CD4-positive, alpha-beta T cell treated with Interleukin-15 for 1 hour (primary cell): ENCODE measurements around the gene ARL10.
A peak's percentile ranks its signal among the peaks of the same experiment; 100 is the strongest.

Experiments used
- DNase-seq: peaks from one replicate; pipeline ENCODE4 v3.0.0-alpha.2; 2020

The ARL10 gene

DNA sequence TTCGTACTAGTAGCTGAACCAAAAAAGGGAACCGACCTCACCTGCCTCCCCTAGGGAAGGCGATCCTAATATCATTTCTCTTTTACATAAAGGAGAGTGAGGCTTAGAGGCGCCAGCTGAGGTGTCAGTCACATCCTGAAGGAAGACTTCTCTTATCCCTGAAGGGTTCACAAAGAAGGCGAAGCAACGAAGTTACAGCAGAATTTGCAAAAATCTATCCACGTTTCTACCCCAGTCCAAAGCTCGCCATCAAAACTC, 3.1 kb upstream of the ARL10 start:
- DNase-seq = no peak

DNA sequence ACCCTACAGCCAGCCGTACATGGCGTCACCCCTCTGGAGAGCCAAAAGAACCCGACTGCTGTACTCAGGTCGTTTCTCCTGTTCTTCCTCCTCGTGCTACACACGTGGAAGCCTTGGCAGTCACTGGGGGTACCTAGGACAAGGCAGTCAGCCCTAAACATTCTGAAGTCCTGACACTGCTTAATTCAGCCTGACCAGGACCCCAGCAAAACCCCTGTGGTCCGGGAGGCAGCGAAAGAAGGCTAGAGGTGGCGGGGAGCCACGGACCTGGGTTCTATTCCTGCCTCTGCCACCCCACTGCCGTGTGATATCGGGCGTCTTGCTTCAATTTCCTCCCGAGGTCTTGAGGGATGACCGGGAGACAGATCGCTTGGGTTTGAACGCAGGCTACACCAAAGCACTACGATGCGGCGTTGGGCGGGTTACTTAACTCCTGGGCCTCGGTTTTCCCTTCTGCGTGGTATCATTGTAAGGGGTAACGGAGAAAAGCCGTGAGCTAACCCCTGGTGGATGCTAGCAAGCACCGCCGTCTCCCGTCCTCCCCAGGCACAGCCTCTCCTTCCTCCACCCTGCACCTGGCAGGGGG, 429 bp upstream of the ARL10 start:
- DNase-seq = no peak

DNA sequence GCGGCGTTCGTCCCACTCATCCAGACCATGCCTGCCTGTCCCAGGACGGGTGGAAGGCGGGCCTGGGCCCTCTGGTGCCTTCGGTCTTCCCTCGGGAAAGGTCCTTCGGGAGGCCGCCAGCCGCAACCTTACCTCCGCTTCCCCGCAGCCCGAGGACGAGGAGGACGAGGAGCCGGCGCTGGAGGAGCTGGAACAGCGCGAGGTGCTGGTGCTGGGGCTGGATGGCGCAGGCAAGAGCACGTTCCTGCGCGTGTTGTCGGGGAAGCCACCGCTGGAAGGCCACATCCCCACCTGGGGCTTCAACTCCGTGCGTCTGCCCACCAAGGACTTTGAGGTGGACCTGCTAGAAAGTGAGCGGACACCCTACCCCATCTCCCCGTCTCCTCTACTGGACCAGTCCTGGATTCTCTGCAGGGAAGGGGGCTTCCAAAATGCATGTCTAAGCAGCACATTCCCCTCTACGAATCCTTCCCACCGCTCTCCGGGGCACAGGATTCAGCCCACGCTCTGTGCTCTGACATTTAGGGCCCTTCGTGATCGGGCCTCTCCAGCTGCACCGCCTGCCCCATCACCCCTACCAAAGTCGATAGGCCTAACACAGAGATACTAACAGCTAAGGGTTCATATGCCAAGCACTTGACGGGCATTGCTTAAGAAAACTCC, 1.1 kb downstream of the ARL10 start:
- DNase-seq = no peak

DNA sequence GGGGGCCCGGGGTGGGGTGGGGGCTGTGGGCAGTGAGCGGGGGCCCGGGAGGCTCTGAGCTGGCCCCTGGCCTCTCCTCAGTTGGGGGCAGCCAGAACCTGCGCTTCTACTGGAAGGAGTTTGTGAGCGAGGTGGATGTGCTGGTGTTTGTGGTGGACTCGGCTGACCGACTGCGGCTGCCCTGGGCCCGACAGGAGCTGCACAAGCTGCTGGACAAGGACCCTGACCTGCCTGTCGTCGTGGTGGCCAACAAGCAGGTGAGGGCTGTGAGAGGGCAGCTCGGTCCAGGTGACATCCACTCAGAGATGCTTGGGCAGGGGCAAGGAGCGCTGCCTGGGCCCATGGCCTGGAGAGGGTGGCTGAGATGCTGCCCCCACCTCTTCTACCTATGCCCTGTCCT, 3.4 kb downstream of the ARL10 start:
- no peak for DNase-seq

DNA sequence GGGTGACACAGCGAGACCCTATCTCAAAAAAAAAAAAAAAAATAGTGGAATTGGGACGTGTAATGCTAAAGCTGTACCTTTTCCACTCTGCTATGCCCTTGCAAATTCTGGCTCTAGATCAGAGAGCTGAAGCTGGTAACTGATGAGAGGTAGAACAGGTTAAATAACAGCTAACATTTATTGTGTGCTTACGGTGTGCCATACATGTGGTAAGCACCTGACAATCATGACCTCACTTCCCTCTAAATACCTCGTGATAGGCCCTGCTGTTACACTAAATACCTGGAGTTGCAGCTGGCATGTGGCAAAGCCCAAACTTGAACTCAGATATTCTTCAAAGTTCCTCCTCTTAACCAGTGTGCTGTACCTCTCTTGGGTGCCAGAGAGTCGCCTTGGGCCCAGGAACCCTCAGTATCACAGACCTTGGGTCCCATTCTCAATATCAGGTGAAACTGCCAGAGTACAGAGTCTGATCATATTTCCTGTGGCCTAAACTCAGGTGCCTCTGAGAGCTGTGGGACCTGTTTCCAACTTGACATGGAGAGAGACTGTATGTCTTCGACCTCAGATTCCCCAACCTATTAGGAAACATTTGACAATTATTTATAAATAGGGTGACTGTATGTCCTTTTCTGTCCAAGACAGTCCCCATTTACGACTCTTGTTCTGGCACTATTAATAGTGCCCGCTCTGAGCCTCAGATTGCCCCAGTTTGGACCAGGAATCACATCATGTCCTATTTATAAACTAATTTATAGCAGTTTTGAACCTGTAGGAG, 4.8 kb downstream of the ARL10 start:
- DNase-seq = no peak

DNA sequence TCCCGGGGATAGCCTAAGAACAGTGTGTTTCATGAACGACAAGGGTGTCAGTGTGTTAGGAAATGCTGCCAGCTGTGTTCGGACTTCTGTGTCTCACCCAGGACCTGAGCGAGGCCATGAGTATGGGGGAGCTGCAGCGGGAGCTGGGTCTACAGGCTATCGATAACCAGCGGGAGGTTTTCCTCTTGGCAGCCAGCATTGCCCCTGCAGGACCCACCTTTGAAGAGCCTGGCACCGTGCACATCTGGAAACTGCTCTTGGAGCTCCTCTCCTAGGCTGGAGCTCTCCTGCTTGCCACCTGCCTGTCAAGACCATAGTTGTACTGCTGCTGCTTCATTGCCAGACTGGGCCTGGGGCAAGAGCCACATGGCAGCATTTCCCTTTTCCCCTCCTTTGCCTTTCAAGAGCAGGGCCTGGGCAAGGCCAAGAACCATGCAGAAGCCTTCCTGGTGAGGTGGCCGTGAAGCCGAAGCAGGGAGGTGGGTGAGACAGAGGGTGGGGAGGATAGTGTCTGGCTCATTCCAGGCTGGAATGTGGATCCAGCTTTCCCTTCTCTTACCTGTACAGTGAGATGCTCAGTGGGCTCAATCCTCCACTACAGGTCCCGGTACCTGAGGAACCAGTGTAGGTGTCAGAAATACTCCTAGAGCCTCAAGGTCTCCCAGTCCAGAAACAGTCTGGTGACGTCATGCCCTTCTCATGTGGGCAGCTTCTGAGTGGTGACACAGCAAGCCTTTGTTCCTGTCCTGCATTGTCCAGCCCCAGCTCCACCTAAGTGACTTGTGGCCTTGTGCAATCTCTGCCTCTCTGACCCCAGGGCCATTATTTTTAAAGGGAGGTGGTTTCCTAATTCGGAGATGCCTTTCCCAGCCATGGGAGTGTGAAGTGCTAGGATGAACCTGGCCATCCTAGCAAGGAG, 6.6 kb downstream of the ARL10 start:
- DNase-seq = peak; percentile 38

DNA sequence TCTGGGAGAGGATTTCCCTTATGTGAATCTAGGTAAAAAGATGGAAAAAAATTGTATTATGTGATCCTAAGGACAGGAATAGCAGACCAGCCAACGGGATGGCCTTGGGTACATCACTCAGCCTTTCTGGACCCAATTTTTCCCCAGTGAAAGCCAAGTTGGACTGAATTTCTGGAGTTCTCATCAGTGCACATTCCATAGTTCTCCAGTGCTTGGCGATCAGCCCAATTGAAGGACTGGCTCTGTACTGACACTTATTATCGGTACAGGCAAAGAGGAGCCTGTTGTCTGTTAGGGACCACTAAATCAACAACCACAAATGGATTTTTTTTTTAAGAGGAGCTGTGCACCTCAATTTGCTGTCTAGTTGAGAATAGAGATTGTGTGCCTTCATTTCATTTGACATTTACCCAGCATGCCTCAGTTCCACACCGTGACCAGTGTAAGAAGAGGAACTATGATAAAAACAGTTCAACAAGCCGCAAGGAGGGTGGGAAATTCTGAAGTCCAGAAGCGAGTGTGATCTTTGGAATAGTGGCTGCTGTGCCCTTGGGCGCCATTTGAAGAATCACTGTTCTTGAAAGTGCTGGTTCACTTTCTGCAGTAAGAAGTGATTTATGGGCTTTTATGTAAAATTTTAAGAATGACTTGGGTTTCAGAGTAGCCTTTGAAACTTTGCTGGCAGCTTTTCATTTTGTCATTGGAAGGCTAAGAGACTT, 8.0 kb downstream of the ARL10 start:
- DNase-seq = no peak

DNA sequence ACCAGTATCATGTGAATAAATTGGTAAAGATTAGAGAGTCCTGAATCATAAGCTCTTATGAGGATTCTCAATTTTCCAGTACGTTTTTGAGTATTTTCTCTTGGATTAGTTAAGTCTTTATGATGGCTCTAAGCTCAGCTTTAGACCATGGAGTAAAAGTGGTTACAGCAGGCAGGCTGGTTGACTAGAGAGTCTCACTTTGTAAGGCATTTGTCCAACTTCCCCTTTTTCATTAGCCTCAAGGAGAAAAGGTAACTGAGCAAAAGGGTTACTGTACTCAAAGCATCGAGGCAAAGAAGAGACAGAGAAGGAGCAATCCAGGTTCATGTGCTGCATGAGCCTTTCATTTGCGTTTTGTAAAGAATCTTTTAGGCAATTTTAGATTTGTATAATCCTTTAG, 14.6 kb downstream of the ARL10 start:
- no peak for DNase-seq

DNA sequence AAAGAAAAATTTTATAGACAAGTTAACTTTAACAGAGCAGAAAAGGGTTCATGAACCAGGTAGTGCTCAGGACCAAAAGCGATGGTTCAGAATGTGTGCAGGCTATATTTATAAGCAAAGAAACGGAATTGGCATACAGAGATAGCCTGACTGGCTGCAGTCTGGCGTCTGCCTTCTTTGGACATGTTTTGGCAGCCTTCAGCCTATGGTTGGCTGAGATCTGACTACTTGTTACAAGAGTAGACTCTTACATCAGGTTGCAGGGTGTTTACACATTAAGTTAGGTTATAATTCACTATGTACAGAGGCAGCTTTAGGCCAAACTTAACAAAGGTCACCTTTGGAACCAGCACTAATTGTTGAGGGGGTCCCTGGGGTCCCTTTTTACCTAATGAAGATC, 16.1 kb downstream of the ARL10 start:
- DNase-seq = no peak

DNA sequence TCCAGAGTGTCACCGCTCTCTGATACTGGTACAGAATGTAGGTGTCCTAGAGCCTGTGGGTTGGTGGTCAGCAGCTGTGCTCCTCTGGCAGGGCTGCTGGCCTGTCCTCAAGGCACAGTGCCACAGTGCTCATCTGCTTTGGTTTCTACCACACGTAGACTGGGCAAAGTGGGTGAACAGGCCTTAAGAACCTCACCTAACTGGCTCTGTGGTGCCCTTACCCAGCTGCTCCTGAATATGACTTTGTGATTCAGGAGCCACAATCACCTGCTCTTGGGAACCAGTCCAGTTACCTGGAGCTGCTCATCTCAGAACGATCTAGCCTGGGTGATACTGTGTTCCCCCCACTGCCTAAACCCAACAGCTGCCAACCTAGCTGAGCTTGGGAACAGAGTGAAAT, 16.7 kb downstream of the ARL10 start:
- DNase-seq = no peak

DNA sequence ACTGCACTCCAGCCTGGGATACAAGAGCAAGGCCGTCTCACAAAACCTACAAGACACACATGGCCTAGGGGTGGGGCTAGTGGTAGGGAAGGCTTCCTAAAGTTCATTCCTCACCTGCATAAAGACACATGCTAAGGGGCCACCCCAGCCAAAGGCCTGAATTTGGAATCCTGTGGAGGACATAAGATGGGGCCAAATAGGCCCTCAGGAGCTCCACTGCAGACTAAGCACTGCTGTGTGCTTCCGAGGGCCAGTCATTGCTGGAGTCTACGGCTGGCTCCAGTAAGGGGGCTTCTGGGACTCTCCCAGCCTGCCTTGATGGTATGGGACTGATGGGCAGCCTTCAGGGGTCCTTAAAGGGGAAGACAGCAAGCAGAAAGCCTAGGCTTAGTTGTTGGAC, 17.4 kb downstream of the ARL10 start:
- DNase-seq = no peak

DNA sequence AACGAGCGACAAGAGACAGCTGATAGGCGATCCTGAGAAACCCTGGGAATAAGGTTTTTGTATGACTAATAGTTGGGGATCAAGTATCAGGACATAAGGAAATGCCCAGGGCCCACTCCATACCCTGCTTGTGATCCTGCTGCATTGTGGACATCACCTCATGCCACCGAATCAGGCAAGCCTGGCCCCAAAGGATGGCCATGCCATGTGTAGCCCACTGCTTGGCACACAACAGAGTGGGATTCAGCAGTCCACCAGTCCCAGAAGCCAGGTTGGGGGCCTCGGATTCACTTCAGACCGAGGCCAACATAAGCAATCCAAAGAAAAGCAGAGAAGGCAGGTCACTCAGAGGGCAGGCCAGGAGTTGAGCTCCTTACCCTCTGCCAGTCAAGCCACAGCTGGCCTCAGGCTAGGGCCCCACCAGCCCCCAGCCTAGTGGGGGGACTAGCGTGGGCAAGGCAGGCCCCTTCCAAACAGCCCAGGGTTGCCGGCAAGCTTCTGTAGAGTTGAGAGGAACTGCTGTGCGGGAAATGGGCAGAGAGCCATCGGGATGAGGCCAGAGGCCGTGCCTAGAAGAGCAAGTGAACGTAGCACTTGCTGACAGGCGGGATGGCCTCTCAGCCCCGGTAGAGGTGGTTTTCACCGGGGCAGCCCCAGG, 18.1 kb downstream of the ARL10 start:
- DNase-seq = no peak

DNA sequence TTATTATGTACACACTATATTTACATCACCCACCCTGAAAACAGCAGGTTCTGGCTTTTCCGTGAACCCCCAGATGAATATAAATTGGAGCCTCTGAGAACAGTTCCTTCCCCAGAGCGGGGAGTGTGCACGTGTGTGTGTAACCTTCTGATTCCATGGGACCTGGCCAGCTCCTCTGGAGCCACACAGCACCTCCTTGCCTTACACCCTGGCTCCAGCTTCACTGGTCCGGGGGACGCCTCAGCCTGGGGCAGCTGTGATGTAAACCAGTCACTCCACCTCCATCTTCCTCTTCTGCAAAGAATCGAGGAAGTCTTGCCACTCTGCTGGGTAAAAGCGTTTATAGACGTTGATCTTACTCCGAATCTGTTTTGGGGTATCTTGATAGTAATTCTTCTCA, 18.7 kb downstream of the ARL10 start:
- DNase-seq = no peak

DNA sequence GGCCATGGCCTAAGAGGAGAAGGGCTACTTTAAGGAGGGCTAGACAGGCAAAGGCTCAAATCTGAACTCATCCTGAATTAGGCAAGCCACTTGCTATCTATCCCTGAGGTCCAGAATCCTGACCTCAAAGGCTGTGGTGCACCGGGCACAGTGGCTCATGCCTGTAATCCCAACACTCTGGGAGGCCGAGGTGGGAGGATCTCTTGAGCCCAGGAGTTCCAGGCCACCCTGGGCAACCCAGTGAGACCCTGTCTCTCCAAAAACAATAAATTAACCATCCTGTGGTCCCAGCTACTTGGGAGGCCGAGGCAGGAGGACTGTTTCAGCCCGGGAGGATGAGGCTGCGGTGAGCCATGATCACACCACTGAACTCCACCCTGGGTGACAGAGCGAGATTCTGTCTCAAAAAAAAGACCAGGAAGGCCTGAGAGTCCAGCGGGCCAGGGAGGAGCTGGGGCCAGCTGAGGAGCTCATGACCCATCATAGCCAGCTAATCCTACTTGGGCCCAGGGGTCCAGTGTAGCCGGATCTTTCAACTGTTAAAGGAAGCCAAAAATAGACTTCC, 19.2 kb downstream of the ARL10 start:
- no peak for DNase-seq

DNA sequence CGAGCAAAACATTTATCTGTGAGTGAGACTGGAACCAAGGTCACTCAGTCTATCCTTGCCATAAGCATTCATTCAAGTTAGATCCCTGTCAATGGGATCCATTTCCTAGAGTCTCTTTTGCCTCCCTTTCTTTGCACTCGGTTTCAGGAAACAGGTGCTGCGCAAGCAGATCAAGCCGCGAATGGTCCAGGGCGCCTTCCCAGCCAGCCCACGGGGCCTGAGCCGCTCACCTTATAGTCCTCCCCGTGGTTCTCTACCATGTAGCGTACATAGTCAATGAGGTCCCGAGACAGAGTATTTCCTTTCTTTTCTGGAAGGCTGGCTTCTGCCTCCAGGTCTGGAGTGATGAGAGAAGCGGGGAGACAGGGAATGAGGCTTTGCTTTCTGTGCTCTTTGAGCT, 19.7 kb downstream of the ARL10 start:
- DNase-seq = no peak

DNA sequence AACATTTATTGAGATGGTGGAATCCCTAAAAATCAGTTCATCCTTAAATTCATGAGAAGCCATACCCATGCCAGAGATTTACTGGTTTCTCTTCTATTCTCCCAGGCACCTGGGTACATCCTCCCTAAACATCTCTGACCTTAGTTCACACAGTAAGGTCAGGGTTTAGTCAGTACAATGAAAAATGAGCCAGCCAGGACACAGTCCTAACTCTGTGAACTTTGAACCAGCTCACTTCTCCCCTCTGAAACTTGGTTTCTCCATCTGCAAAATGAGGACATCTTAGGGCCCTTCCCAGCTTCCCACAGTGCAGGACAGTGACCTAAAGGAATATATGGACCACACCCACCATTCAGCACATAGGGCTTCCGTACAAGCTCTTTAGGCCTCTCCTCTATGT, 21.2 kb downstream of the ARL10 start:
- DNase-seq = no peak

DNA sequence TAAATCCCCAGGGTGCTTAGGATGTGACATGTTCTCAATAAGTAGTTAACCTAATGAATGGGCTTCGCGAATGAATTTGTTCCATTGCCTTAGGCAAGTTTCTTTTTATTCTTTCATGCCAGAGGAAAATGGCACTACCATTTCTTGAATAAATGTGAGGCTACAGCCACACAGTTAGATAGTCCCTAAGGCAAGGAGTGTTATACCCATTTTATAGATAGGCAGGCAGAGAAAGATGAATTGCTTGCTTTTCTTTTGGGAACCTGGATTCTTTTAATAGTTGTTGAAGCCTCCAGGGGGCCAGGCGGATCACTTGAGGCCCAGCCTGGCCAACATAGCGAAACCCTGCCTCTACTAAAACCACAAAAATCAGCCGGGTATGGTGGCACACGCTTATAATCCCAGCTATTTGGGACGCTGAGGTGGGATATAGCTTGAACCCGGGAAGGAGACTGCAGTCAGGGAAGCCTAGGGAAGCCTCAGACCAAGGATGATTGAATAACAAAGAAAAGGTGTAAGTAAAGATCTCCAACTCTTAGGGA, 22.2 kb downstream of the ARL10 start:
- DNase-seq = no peak

DNA sequence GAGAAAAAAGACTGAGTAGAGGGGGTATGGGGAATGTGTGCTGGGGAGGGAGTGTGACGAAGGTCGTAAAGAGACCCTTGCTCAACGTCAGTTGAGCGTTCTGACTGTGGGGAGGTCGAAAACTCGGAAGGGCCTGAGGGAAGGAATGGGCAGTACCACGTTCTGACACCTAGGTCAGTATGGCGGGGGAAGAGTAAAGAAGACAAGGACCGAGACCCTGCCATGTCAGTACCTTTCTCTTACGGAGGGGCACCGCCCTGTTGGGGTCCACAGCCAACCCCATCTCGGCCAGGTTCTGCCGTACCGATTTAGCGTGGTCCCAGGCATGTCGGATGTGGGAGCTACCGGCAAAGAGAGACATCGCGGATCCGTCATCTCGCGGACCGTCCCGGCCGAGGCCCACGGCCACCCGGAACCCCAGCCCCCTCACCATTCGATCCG, 22.7 kb downstream of the ARL10 start:
- DNase-seq = no peak

DNA sequence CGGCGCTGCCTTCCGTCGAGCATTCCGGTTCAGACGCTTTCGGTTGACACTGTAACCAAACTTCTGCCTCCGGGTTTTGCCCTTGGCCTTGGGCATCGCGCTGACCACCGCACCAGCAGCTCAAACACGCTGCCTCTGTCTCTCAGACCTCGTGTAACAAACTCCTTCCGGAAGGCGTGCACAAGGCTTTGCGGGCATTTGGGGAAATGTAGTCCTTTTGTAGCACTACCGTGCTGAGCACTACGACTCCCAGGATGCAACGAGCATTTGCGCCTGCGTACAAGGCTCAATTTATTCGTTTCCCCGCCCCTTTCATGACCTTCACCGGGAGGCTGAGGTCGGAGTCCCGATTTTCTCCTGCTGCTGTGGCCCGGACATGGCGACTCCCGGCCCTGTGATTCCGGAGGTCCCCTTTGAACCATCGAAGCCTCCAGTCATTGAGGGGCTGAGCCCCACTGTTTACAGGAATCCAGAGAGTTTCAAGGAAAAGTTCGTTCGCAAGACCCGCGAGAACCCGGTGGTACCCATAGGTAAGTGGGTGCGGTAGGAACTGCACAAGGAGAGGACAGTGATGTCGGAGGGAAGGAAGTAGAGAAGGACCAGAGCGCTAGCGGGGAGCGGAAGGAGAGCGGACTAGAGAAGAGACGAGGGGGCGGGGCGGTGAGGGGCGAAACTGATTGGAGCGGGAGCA, 23.3 kb downstream of the ARL10 start, which contains the start of the genes HIGD2A and NOP16:
Gene HIGD2A, plus strand, starts transcription at position 308 of the 691 bp plus-strand sequence. Its CDS starts 69 bp downstream, at position 377.
Gene NOP16, minus strand, starts transcription at position 155 of the 691 bp plus-strand sequence. Its CDS starts 59 bp downstream, at position 96.
- peak; percentile 99 for DNase-seq
